HG03354 (cell line): ENCODE results near the gene SUB1.
"Not testable (repeated sequence)": the region's sequence is repeated elsewhere in the genome, so short reads cannot be mapped to it uniquely, and the experiment has no call there.

Experiments used
- ATAC-seq: cut with Tn5 transposase; IDR thresholded peaks from one replicate; pipeline ENCODE4 v1.9.1; 2021; ENCODE audit warnings: mild to moderate bottlenecking; ENCODE audit not compliant: unreplicated experiment, poor library complexity, severe bottlenecking

SUB1 gene

GRCh38 chr5:32585446-32586275, at the start of gene SUB1:
TSS of gene SUB1 (plus strand) at chr5:32585557. CDS start at chr5:32588513, 2,956 bp downstream.
- ATAC-seq = peak; percentile 56

- no peak for ATAC-seq
Measured at GRCh38 chr5:32536246-32536645, 49.1 kb upstream of the SUB1 start.

GRCh38 chr5:32537437-32538029, 47.8 kb upstream of the SUB1 start:
- peak; percentile 34 for ATAC-seq

GRCh38 chr5:32538031-32538547, 47.3 kb upstream of the SUB1 start:
- ATAC-seq = peak; percentile 87

GRCh38 chr5:32539981-32540845, 45.1 kb upstream of the SUB1 start:
- no peak for ATAC-seq

GRCh38 chr5:32541241-32541640, 44.1 kb upstream of the SUB1 start:
- ATAC-seq = no peak

- ATAC-seq = peak; percentile 78
Measured at GRCh38 chr5:32542216-32543059, 42.9 kb upstream of the SUB1 start.

- ATAC-seq = no peak
Measured at GRCh38 chr5:32543291-32543690, 42.1 kb upstream of the SUB1 start.

- ATAC-seq = no peak
Measured at GRCh38 chr5:32545102-32545800, 40.1 kb upstream of the SUB1 start.

GRCh38 chr5:32551194-32551593, 34.2 kb upstream of the SUB1 start:
- ATAC-seq = no peak

- no peak for ATAC-seq
Measured at GRCh38 chr5:32551865-32552264, 33.5 kb upstream of the SUB1 start.

- not testable (repeated sequence) for ATAC-seq
Measured at GRCh38 chr5:32552491-32552890, 32.9 kb upstream of the SUB1 start.

- no peak for ATAC-seq
Measured at GRCh38 chr5:32552936-32553335, 32.4 kb upstream of the SUB1 start.

GRCh38 chr5:32554181-32554780, 31.1 kb upstream of the SUB1 start:
- ATAC-seq = not testable (repeated sequence)

- ATAC-seq = not testable (repeated sequence)
Measured at GRCh38 chr5:32556543-32556942, 28.8 kb upstream of the SUB1 start.

GRCh38 chr5:32559411-32559810, 25.9 kb upstream of the SUB1 start:
- no peak for ATAC-seq

- no peak for ATAC-seq
Measured at GRCh38 chr5:32559921-32560320, 25.4 kb upstream of the SUB1 start.

GRCh38 chr5:32562056-32562455, 23.3 kb upstream of the SUB1 start:
- ATAC-seq = no peak
